Heart left ventricle (tissue), 16 donors: ENCODE data around the gene FAM9A. TPM values are rescaled to one million over a fixed set of nuclear protein-coding genes. Genes with fewer than 3 reads are reported as not detected.

Experiments
- ATAC-seq, 4 donors: fragments of 200-7000 bp; cut with Tn5 transposase; one replicate each; pipeline ENCODE4 v1.9.1; 2020 to 2022; ENCODE audit warnings: moderate library complexity in 4 of 4, mild to moderate bottlenecking in 3 of 4, moderate number of reproducible peaks in 1 of 4
- DNase-seq, 5 donors: peaks; one replicate each; pipeline ENCODE4 v3.0.0-alpha.2; 2020
- H3K27ac ChIP-seq, 12 donors: fragments of 200-600 bp; sonication (generic) in 4 of 12; one replicate each; pipeline versions ENCODE4 v1.5.0 to v1.8.0; 2016 to 2022; ENCODE audit warnings: mild to moderate bottlenecking in 2 of 12
- H3K27me3 ChIP-seq, 9 donors: fragments of 200-600 bp; sonication (generic) in 2 of 9; one replicate each; pipeline versions ENCODE4 v1.5.1 to v1.8.0; 2016 to 2022; ENCODE audit warnings: mild to moderate bottlenecking in 3 of 9
- H3K36me3 ChIP-seq, 9 donors: fragments of 200-600 bp; sonication (generic) in 2 of 9; one replicate each; pipeline versions ENCODE4 v1.5.0 to v1.8.0; 2018 to 2022; ENCODE audit warnings: mild to moderate bottlenecking in 2 of 9
- H3K4me1 ChIP-seq, 12 donors: fragments of 200-600 bp; sonication (generic) in 4 of 12; one replicate each; pipeline versions ENCODE4 v1.5.0 to v1.8.0; 2016 to 2022; ENCODE audit warnings: mild to moderate bottlenecking in 3 of 12
- H3K4me3 ChIP-seq, 12 donors: fragments of 200-600 bp; sonication (generic) in 4 of 12; one replicate each; pipeline versions ENCODE4 v1.5.0 to v1.8.0; 2017 to 2022; ENCODE audit warnings: mild to moderate bottlenecking in 9 of 12, moderate library complexity in 4 of 12
- H3K9me3 ChIP-seq, 12 donors: fragments of 200-600 bp; sonication (generic) in 4 of 12; one replicate each; pipeline versions ENCODE4 v1.5.0 to v1.8.0; 2016 to 2022; ENCODE audit warnings: mild to moderate bottlenecking in 1 of 12
- CTCF ChIP-seq, 12 donors: fragments of 200-600 bp; sonication (generic) in 4 of 12; IDR thresholded peaks; one replicate each; pipeline versions ENCODE4 v1.5.0 to v1.8.0; 2018 to 2022; ENCODE audit warnings: antibody characterized with exemption in 12 of 12, mild to moderate bottlenecking in 5 of 12
- POLR2A ChIP-seq, 2 donors: fragments of 450-650 bp; IDR thresholded peaks; one replicate each; pipeline ENCODE4 v1.6.1; 2017; ENCODE audit warnings: antibody characterized with exemption in 2 of 2, mild to moderate bottlenecking in 2 of 2, moderate library complexity in 2 of 2
- WGBS, 4 donors: extraction: QIAGEN DNeasy Blood & Tissue Kit in 2 of 4; methylation state at CpG; one replicate each; pipeline versions ENCODE4 v1.1.5 to v1.1.7; 2013 to 2018; 5-methylcytosine and 5-hydroxymethylcytosine counted together
- intact Hi-C, 10 donors: fragments of 100-400 bp; cut with DNase I; formaldehyde crosslinking; loops; one replicate each; pipeline versions ENCODE4 v1.11.1 to v1.14.2; 2022
- polyA plus RNA-seq, 2 donors: library from polyadenylated mRNA; stranded (reverse); fragments of 200-250 nt; gene quantifications; one replicate each; pipeline ENCODE4 v1.2.3, GENCODE V29; 2013
- total RNA-seq, 9 donors: library from RNA; depleted of rRNA in 2 of 9; stranded (reverse); fragments of >200 nt in 2 of 9; fragmentation: NEBNext Ultra II Directional in 3 of 9; extraction: Animal tissue kit (Norgen Biotek cat#: 25700) in 3 of 9; gene quantifications; one replicate each; pipeline versions ENCODE4 v1.1.0 to v1.2.4, GENCODE V29; 2016 to 2023
- donor health status: ischemic (EF 13 %, LVEDD 7.1; RV severe dilation, severe dysfunction).
- donor health status: healthy with polysubstance abuse.
- donor health status: DM: no; HTN: yes; CAD: no.
- donor health status: DM: no; HTN: no; CAD: no.
- donor health status: ischemic (EF 25% LVEDD 6.9; RV normal size, moderate dysfunction).
- donor health status: ischemic (EF 25% LVEDD 5.7; RV mildly dilated, moderate dysfunction).
- donor health status: healthy.
- donor health status: DM: yes; HTN: yes; CAD: no.
- donor health status: ischemic (EF 35%, LVEDD 5.7; RV mildly dilated, moderate dysfunction).
- donor health status: nonischemic (EF 11% LVEDD 7.7; RV severe dilation, severe dysfunction).
- donor health status: DM: yes; HTN: yes; CAD: no.
- donor health status: PGD.
- donor health status: ischemic (EF 29% LVEDD 5.4; RV normal size, mild dysfunction).
- donor health status: nonischemic (EF 23%, LVEDD 6.1; RV moderate dilation, normal function).

Gene FAM9A
- total and polyA plus RNA-seq, 11 donors = not detected

- TF ChIP-seq CTCF (IDR thresholded peaks at IDR 0.05) (no peak), POLR2A (IDR thresholded peaks at IDR 0.05) (no peak)
- WGBS, 4 donors = 30 to 47% (median 37%) methylated on average over 5 of the region's 5 CpGs
- no peak overlapping the region for H3K4me3 ChIP-seq
- intact Hi-C loops = loop anchor here in 2 of 10 donors (5.0 to 10.0 kb wide), 2 partner anchors 884 to 886 kb away; no protein-coding TSS in a partner anchor
- peaks cover 0 to 31% (median 0%) of the 10 kb centered on the region in 9 donors for H3K27me3 ChIP-seq
- no peak for DNase-seq
- no peaks in the 10 kb centered on the region for H3K4me1 ChIP-seq
- no peaks in the 10 kb centered on the region for H3K36me3 ChIP-seq
- ATAC-seq = no peak
- no peak overlapping the region for H3K27ac ChIP-seq
- H3K9me3 ChIP-seq = no peaks in the 10 kb centered on the region
Observed at GRCh38 chrX:8820910-8821527, 19.8 kb upstream of the FAM9A start.

GRCh38 chrX:8815460-8816065 is 14.4 kb upstream of the FAM9A start:
- no peaks in the 10 kb centered on the region for H3K36me3 ChIP-seq
- peak; percentile 46 to 82 (median 66) for TF ChIP-seq CTCF (IDR thresholded peaks at IDR 0.05)
- TF ChIP-seq POLR2A (IDR thresholded peaks at IDR 0.05) = no peak
- H3K27ac ChIP-seq = no peak overlapping the region
- DNase-seq = no peak
- H3K4me3 ChIP-seq = no peak overlapping the region
- intact Hi-C loops = loop anchor here in 5 of 10 donors (1.0 to 10.0 kb wide), 7 partner anchors 32 to 1302 kb away; no protein-coding TSS in a partner anchor
- H3K4me1 ChIP-seq = no peaks in the 10 kb centered on the region
- H3K9me3 ChIP-seq = no peaks in the 10 kb centered on the region
- ATAC-seq = no peak
- H3K27me3 ChIP-seq = peaks cover 0 to 8% (median 0%) of the 10 kb centered on the region in 9 donors

GRCh38 chrX:8813036-8813435 is 11.9 kb upstream of the FAM9A start:
- DNase-seq = no peak
- Histone ChIP-seq H3K9me3 (no peaks in the 10 kb centered on the region), H3K36me3 (no peaks in the 10 kb centered on the region), H3K4me3 (no peak overlapping the region), H3K27me3 (peaks cover 0 to 10% (median 0%) of the 10 kb centered on the region in 9 donors), H3K4me1 (no peaks in the 10 kb centered on the region), H3K27ac (no peak overlapping the region)
- ATAC-seq = no peak
- TF ChIP-seq CTCF (IDR thresholded peaks at IDR 0.05) = no peak
- no peak for TF ChIP-seq POLR2A (IDR thresholded peaks at IDR 0.05)
- WGBS, 4 donors = 52 to 75% (median 66%) methylated on average over 2 of the region's 2 CpGs
- intact Hi-C loops = loop anchor here in 4 of 10 donors (5.0 to 10.0 kb wide), 3 partner anchors 58 to 818 kb away; no protein-coding TSS in a partner anchor

GRCh38 chrX:8811611-8812010 is 10.4 kb upstream of the FAM9A start:
- TF ChIP-seq CTCF (IDR thresholded peaks at IDR 0.05) = no peak
- TF ChIP-seq POLR2A (IDR thresholded peaks at IDR 0.05) = no peak
- Histone ChIP-seq H3K9me3 (no peaks in the 10 kb centered on the region), H3K4me3 (no peak overlapping the region), H3K27ac (no peak overlapping the region), H3K27me3 (peaks cover 0 to 10% (median 0%) of the 10 kb centered on the region in 9 donors), H3K4me1 (no peaks in the 10 kb centered on the region), H3K36me3 (no peaks in the 10 kb centered on the region)
- ATAC-seq = no peak
- 63 to 83% (median 71%) methylated on average over 3 of the region's 3 CpGs for WGBS, 4 donors
- DNase-seq = no peak
- intact Hi-C loops = loop anchor here in 4 of 10 donors (5.0 to 10.0 kb wide), 3 partner anchors 57 to 817 kb away; no protein-coding TSS in a partner anchor
